ENCODE measurements around the gene ADGRB3. TPM values are rescaled to one million over a fixed set of nuclear protein-coding genes. Genes with fewer than 3 reads are reported as not detected.

ADGRB3 gene
- polyA plus RNA-seq, 1 experiment: not detected

DNA sequence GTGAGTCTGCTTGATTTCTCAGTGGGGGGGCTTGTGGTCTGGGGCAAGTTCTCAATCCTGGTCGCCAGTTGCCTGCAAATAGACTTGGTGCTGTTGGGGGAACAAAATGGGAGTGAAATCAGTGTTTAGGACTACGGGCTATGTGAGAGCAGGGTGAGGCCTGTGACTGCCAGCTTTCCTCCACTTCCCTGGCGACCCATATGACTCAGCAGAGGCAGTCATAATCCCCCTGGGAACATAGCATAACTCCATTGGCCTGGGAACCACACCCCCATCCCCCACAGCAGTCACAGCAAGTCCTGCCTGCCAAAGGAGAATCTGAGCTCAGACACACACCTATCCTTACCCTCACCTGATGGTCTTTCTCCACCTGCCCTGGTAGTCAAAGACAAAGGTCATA is 773.8 kb downstream of the ADGRB3 start:
- no peak for DNase-seq (ENCODE audit: low read depth, low spot score)
- ChIA-PET CTCF (no interaction called here), POLR2A (no interaction called here)
- Histone ChIP-seq H3K4me3 (ENCODE audit: low read depth, low read length) (no peak overlapping the region), H3K27me3 (ENCODE audit: control insufficient read depth, insufficient read depth, low read length) (no peaks in the 10 kb centered on the region), H3K27ac (ENCODE audit: low read depth, low read length) (no peak overlapping the region), H3K9me3 (ENCODE audit: control insufficient read depth, insufficient read depth, low read length) (peaks cover 6% of the 10 kb centered on the region; the same call in 1 of the 2 replicates)
- TF ChIP-seq, protein P1, sequence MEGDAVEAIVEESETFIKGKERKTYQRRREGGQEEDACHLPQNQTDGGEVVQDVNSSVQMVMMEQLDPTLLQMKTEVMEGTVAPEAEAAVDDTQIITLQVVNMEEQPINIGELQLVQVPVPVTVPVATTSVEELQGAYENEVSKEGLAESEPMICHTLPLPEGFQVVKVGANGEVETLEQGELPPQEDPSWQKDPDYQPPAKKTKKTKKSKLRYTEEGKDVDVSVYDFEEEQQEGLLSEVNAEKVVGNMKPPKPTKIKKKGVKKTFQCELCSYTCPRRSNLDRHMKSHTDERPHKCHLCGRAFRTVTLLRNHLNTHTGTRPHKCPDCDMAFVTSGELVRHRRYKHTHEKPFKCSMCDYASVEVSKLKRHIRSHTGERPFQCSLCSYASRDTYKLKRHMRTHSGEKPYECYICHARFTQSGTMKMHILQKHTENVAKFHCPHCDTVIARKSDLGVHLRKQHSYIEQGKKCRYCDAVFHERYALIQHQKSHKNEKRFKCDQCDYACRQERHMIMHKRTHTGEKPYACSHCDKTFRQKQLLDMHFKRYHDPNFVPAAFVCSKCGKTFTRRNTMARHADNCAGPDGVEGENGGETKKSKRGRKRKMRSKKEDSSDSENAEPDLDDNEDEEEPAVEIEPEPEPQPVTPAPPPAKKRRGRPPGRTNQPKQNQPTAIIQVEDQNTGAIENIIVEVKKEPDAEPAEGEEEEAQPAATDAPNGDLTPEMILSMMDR (IDR thresholded peaks at IDR 0.05; ENCODE audit: low read depth, low read length): no peak

GRCh38 chr6:69416776-69417175 is 781.7 kb downstream of the ADGRB3 start:
- CTCF ChIA-PET: no interaction called here
- POLR2A ChIA-PET: no interaction called here
- TF ChIP-seq, protein P1 (IDR thresholded peaks at IDR 0.05; ENCODE audit: low read depth, low read length): no peak
- Histone ChIP-seq H3K9me3 (ENCODE audit: control insufficient read depth, insufficient read depth, low read length) (0 out of 2 replicates have a peak, but pooled peaks cover 3% of the 10 kb centered on the region), H3K4me3 (ENCODE audit: low read depth, low read length) (no peak overlapping the region), H3K27me3 (ENCODE audit: control insufficient read depth, insufficient read depth, low read length) (no peaks in the 10 kb centered on the region), H3K27ac (ENCODE audit: low read depth, low read length) (no peak overlapping the region)
- no peak for DNase-seq (ENCODE audit: low read depth, low spot score)

GRCh38 chr6:69421269-69421668 is 786.2 kb downstream of the ADGRB3 start:
- no peak for DNase-seq (ENCODE audit: low read depth, low spot score)
- Histone ChIP-seq H3K27ac (ENCODE audit: low read depth, low read length) (no peak overlapping the region), H3K27me3 (ENCODE audit: control insufficient read depth, insufficient read depth, low read length) (no peaks in the 10 kb centered on the region), H3K9me3 (ENCODE audit: control insufficient read depth, insufficient read depth, low read length) (0 out of 2 replicates have a peak, but pooled peaks cover 3% of the 10 kb centered on the region), H3K4me3 (ENCODE audit: low read depth, low read length) (no peak overlapping the region)
- ChIA-PET POLR2A (no interaction called here), CTCF (no interaction called here)
- TF ChIP-seq, protein P1 (IDR thresholded peaks at IDR 0.05; ENCODE audit: low read depth, low read length): no peak

DNA sequence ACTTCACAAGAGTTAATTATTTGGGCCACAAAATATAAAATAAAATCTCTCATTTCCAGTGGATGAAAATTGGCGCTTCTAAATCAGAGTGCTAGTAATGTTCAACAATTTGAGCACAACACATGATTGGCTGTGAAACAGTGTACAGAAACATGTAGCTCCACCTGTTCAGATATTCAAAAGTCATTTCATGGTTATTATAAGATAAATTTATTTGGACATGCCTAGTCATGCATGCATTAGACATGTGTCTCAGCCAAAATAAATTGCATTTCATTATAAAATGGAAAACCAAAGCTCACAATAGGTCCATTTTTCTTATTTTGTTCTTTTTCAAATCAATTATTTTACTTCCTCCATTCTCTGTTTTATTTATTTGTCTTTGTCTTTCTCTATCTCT is 786.9 kb downstream of the ADGRB3 start:
- Histone ChIP-seq H3K27ac (ENCODE audit: low read depth, low read length) (no peak overlapping the region), H3K27me3 (ENCODE audit: control insufficient read depth, insufficient read depth, low read length) (no peaks in the 10 kb centered on the region), H3K9me3 (ENCODE audit: control insufficient read depth, insufficient read depth, low read length) (0 out of 2 replicates have a peak, but pooled peaks cover 3% of the 10 kb centered on the region), H3K4me3 (ENCODE audit: low read depth, low read length) (no peak overlapping the region)
- CTCF ChIA-PET: no interaction called here
- TF ChIP-seq, protein P1 (IDR thresholded peaks at IDR 0.05; ENCODE audit: low read depth, low read length): no peak
- POLR2A ChIA-PET: no interaction called here
- no peak for DNase-seq (ENCODE audit: low read depth, low spot score)

DNA sequence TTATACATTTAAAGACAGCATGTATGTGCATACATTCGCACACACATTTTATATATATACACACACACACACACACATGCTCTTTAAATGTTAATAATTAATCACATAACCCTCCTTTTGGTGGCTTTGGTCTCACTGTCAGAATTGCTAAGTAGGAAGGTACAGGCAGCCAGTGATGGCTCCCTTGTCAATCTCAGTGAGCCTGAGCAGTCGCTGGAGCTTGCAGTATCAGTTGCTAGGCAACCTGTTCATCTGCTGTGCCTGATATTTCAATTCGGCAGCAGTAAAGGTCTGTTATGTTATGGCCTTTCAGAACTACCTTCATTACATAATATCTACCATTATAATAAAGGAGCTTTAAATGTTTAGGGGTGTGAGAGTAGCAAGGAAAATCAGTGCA is 787.4 kb downstream of the ADGRB3 start:
- TF ChIP-seq, protein P1 (IDR thresholded peaks at IDR 0.05; ENCODE audit: low read depth, low read length): no peak
- ChIA-PET CTCF (no interaction called here), POLR2A (no interaction called here)
- Histone ChIP-seq H3K9me3 (ENCODE audit: control insufficient read depth, insufficient read depth, low read length) (0 out of 2 replicates have a peak, but pooled peaks cover 3% of the 10 kb centered on the region), H3K4me3 (ENCODE audit: low read depth, low read length) (no peak overlapping the region), H3K27me3 (ENCODE audit: control insufficient read depth, insufficient read depth, low read length) (no peaks in the 10 kb centered on the region), H3K27ac (ENCODE audit: low read depth, low read length) (no peak overlapping the region)
- no peak for DNase-seq (ENCODE audit: low read depth, low spot score)
